Mucosa of descending colon (tissue), 3 donors: ENCODE data around the gene NTMT2. TPM values are rescaled to one million over a fixed set of nuclear protein-coding genes. Genes with fewer than 3 reads are reported as not detected.
"Not testable (repeated sequence)": the region's sequence is repeated elsewhere in the genome, so short reads cannot be mapped to it uniquely, and the experiment has no call there.

ENCODE experiments used
- ATAC-seq: fragments of 200-7000 bp; cut with Tn5 transposase; one replicate; pipeline ENCODE4 v1.9.1; 2020; ENCODE audit warnings: mild to moderate bottlenecking, moderate library complexity
- DNase-seq, 3 donors: peaks; one replicate each; pipeline ENCODE4 v3.0.0-alpha.2; 2020
- H3K36me3 ChIP-seq: fragments of 200-600 bp; one replicate; pipeline ENCODE4 v1.8.0; 2021; ENCODE audit warnings: low read depth, mild to moderate bottlenecking
- H3K4me1 ChIP-seq: fragments of 200-600 bp; one replicate; pipeline ENCODE4 v1.8.0; 2021; ENCODE audit warnings: low read depth, mild to moderate bottlenecking
- H3K4me3 ChIP-seq: fragments of 200-600 bp; one replicate; pipeline ENCODE4 v1.8.0; 2021; ENCODE audit warnings: mild to moderate bottlenecking
- H3K9me3 ChIP-seq: fragments of 200-600 bp; one replicate; pipeline ENCODE4 v1.8.0; 2021; ENCODE audit warnings: mild to moderate bottlenecking
- CTCF ChIP-seq: fragments of 200-600 bp; IDR thresholded peaks from one replicate; pipeline ENCODE4 v1.8.0; 2022; ENCODE audit warnings: antibody characterized with exemption, mild to moderate bottlenecking
- intact Hi-C, 2 donors: fragments of 100-400 bp; cut with DNase I in 1 of 2; cut with micrococcal nuclease in 1 of 2; formaldehyde crosslinking; loops; one replicate each; pipeline versions ENCODE4 v1.11.0 to v1.11.1; 2022; cut with DNase I, micrococcal nuclease
- long read RNA-seq, 2 donors: library from polyadenylated mRNA; unstranded; transcript quantifications; one replicate each; pipeline ENCODE4 v2.0.0, GENCODE V29; 2019 to 2021
- total RNA-seq, 3 donors: library from RNA; stranded (reverse); fragmentation: NEBNext Ultra II Directional in 2 of 3; extraction: Animal tissue kit (Norgen Biotek cat#: 25700) in 2 of 3; gene quantifications; one replicate each; pipeline versions ENCODE4 v1.2.1 to v1.2.4, GENCODE V29; 2021 to 2023
- donor health status: DM: no; HTN: no; CAD: no; lungs with moderate emphysema.
- donor health status: DM: no; HTN: no; CAD: no.
- donor health status: DM: no; HTN: yes; CAD: no.

The NTMT2 gene
- total RNA-seq = not detected
- long read RNA-seq, donor 1 = 0 reads
- long read RNA-seq, donor 2 = 0 reads

- Histone ChIP-seq H3K9me3 (no peaks in the 10 kb centered on the region), H3K36me3 (no peaks in the 10 kb centered on the region), H3K4me3 (no peak within 1 kb of the TSS), H3K4me1 (no peaks in the 10 kb centered on the region)
- no peak for TF ChIP-seq CTCF
- DNase-seq (no peak), ATAC-seq (no peak)
- intact Hi-C loops = no loop called here
These were observed at the start of gene NTMT2 for GRCh38 chr1:170145770-170146676. NTMT2 (plus strand) TSS chr1:170145959; CDS start chr1:170146108, 149 bp downstream.

GRCh38 chr1:170095976-170096748 lies 49.6 kb upstream of the NTMT2 start:
- no peak for TF ChIP-seq CTCF
- intact Hi-C loops = no loop called here
- no peak for ATAC-seq
- H3K9me3 ChIP-seq = no peaks in the 10 kb centered on the region
- H3K4me1 ChIP-seq = peaks cover 5% of the 10 kb centered on the region
- no peak for DNase-seq
- H3K4me3 ChIP-seq = no peak overlapping the region
- H3K36me3 ChIP-seq = no peaks in the 10 kb centered on the region

DNA sequence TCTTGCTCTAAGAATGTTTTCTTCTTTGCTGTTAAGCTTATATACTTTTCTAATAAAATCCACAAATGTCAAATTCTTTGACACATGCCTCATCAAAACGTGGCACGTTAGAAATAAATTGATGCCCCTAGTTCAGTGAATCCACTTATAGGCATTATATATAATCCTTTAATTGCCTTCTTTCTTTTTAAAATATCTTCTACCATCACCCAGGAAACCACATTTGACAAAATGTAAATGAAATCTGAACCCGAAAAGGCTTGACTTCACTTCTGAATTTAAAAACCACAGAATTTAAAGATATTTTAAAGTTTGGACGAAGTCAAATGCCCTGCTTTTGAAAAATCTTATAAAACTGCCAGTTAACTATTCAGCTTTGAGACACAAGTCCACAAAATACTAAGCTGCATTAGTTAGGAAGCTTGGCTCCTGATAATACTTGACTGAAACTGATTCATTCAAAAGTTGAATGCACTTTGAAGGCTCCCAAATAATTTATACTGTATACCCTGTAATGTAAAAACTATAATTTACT lies 48.9 kb upstream of the NTMT2 start:
- ATAC-seq = no peak

DNA sequence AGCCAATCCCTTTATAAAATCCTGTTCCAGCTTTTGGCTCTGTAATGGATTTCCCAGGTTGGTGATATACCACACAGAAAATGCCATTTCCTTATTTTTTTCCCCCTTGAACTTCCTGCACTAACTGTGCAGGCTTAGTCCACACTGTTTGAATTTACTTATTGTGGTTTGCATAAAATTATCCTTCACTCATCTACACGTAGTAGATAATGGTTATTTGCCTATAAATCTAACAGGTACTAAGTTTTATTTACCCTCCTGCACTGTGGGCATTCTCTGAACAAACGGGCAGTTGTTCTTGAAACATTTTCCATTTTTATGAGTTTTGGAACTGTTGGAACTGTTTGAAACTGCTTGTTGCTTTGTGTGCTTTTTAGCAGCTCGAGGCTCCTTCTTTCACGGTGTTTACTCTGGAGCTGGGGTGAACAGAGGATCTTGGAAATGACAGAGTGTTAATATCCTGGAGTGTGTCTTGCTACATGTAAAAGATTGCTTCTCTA lies 48.3 kb upstream of the NTMT2 start:
- Histone ChIP-seq H3K36me3 (no peaks in the 10 kb centered on the region), H3K4me1 (peaks cover 5% of the 10 kb centered on the region), H3K4me3 (no peak overlapping the region), H3K9me3 (no peaks in the 10 kb centered on the region)
- DNase-seq = peak in 1 of 3 donors; percentile 19
- peak; percentile 93 for ATAC-seq
- intact Hi-C loops = no loop called here
- TF ChIP-seq CTCF = no peak

More for the DNA sequence above, 48.9 kb upstream of the NTMT2 start:
- Histone ChIP-seq H3K4me3 (no peak overlapping the region), H3K4me1 (peaks cover 5% of the 10 kb centered on the region), H3K9me3 (no peaks in the 10 kb centered on the region), H3K36me3 (no peaks in the 10 kb centered on the region)
- no peak for TF ChIP-seq CTCF
- no peak for DNase-seq
- intact Hi-C loops = no loop called here

DNA sequence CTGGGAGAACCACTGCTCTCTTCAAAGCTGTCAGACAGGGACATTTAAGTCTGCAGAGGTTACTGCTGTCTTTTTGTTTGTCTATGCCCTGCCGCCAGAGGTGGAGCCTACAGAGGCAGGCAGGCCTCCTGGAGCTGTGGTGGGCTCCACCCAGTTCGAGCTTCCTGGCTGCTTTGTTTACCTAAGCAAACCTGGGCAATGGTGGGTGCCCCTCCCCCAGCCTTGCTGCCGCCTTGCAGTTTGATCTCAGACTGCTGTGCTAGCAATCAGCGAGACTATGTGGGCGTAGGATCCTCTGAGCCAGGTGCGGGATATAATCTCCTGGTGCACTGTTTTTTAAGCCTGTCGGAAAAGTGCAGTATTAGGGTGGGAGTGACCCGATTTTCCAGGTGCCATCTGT lies 32.6 kb upstream of the NTMT2 start:
- H3K36me3 ChIP-seq, H3K9me3 ChIP-seq, ATAC-seq, H3K4me1 ChIP-seq, intact Hi-C loops, DNase-seq, H3K4me3 ChIP-seq: not testable (repeated sequence)
